Activated naive CD8-positive, alpha-beta T cell (primary cell): ENCODE measurements around the gene CDC6.

ENCODE experiments used
- H3K27ac Mint-ChIP-seq: one replicate; pipeline ENCODE4 v1.8.0; 2021; ENCODE audit warnings: mixed read lengths
- H3K27me3 Mint-ChIP-seq: one replicate; pipeline ENCODE4 v1.8.0; 2021; ENCODE audit warnings: mixed read lengths
- H3K36me3 Mint-ChIP-seq: one replicate; pipeline ENCODE4 v1.8.0; 2021; ENCODE audit warnings: mixed read lengths
- H3K4me1 Mint-ChIP-seq: one replicate; pipeline ENCODE4 v1.8.0; 2021; ENCODE audit warnings: low read depth, mixed read lengths
- H3K4me3 Mint-ChIP-seq: one replicate; pipeline ENCODE4 v1.8.0; 2021; ENCODE audit warnings: mild to moderate bottlenecking, mixed read lengths
- H3K9me3 Mint-ChIP-seq: one replicate; pipeline ENCODE4 v1.8.0; 2021; ENCODE audit warnings: low read depth, mixed read lengths

CDC6 gene

GRCh38 chr17:40330850-40331470, 43.3 kb downstream of the CDC6 start:
- peaks cover 13% of the 10 kb centered on the region for H3K36me3 Mint-ChIP-seq

GRCh38 chr17:40331743-40332641, 44.3 kb downstream of the CDC6 start:
- H3K4me1 Mint-ChIP-seq, result peaks cover 77% of the 10 kb centered on the region
- peak overlapping the region; percentile 85 for H3K27ac Mint-ChIP-seq
- H3K27me3 Mint-ChIP-seq, result no peaks in the 10 kb centered on the region
- peaks cover 13% of the 10 kb centered on the region for H3K36me3 Mint-ChIP-seq
- H3K9me3 Mint-ChIP-seq, result no peaks in the 10 kb centered on the region
- peak overlapping the region; percentile 60 for H3K4me3 Mint-ChIP-seq

More at GRCh38 chr17:40330850-40331470, 43.3 kb downstream of the CDC6 start:
- Mint-ChIP-seq H3K4me3 (peak overlapping the region; percentile 59), H3K9me3 (no peaks in the 10 kb centered on the region), H3K27me3 (no peaks in the 10 kb centered on the region), H3K4me1 (peaks cover 80% of the 10 kb centered on the region), H3K27ac (peak overlapping the region; percentile 85)

DNA sequence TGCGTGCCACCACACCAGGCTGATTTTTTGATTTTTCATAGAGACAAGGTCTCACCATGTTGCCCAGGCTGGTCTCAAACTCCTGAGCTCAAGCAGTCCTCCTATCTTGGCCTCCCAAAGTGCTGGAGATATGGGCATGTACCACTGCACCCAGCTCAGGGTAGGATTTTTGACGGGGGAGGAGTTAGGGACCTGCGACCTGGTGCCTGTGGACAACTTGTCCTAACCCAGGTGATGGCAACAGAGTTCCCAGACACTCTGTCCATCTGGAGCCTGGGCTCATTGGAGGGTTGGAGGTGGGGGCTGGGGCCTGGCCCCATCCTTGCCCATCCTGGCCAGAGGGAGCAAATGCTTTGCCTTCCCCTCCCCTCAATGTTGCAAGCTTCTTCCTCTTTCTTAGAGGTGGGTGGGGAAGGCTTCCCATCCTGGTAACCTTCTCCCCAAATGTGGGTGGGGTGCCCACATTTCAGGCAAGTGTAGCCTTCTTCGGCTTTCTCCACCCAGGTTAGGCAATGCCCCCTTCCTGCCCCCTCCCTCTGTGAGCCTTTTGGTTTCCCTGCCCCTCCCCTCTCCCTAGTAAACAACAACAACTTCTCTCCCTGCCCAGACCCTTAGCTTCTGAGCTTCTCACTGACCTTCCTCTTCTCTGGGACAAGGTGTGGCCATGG, 46.2 kb downstream of the CDC6 start:
- peak overlapping the region; percentile 31 for H3K4me3 Mint-ChIP-seq
- peaks cover 8% of the 10 kb centered on the region for H3K36me3 Mint-ChIP-seq
- H3K4me1 Mint-ChIP-seq, result peaks cover 73% of the 10 kb centered on the region
- no peaks in the 10 kb centered on the region for H3K9me3 Mint-ChIP-seq
- H3K27ac Mint-ChIP-seq, result peak overlapping the region; percentile 46
- H3K27me3 Mint-ChIP-seq, result no peaks in the 10 kb centered on the region

- H3K4me1 Mint-ChIP-seq, result peaks cover 77% of the 10 kb centered on the region
- no peaks in the 10 kb centered on the region for H3K9me3 Mint-ChIP-seq
- no peak overlapping the region for H3K4me3 Mint-ChIP-seq
- H3K36me3 Mint-ChIP-seq, result peaks cover 13% of the 10 kb centered on the region
- H3K27me3 Mint-ChIP-seq, result no peaks in the 10 kb centered on the region
- H3K27ac Mint-ChIP-seq, result no peak overlapping the region
Measured at GRCh38 chr17:40335620-40336019, 47.9 kb downstream of the CDC6 start.

- H3K4me1 Mint-ChIP-seq, result peaks cover 72% of the 10 kb centered on the region
Measured at GRCh38 chr17:40337351-40337750, 49.7 kb downstream of the CDC6 start.

GRCh38 chr17:40338058-40338457, 50.4 kb downstream of the CDC6 start:
- H3K9me3 Mint-ChIP-seq, result no peaks in the 10 kb centered on the region
- H3K4me1 Mint-ChIP-seq, result peaks cover 72% of the 10 kb centered on the region
- peaks cover 5% of the 10 kb centered on the region for H3K36me3 Mint-ChIP-seq
- no peak overlapping the region for H3K4me3 Mint-ChIP-seq
- peak overlapping the region; percentile 64 for H3K27ac Mint-ChIP-seq
- no peaks in the 10 kb centered on the region for H3K27me3 Mint-ChIP-seq

More at GRCh38 chr17:40337351-40337750, 49.7 kb downstream of the CDC6 start:
- H3K27ac Mint-ChIP-seq, result peak overlapping the region; percentile 64
- no peak overlapping the region for H3K4me3 Mint-ChIP-seq
- no peaks in the 10 kb centered on the region for H3K9me3 Mint-ChIP-seq
- peaks cover 9% of the 10 kb centered on the region for H3K36me3 Mint-ChIP-seq
- H3K27me3 Mint-ChIP-seq, result no peaks in the 10 kb centered on the region

DNA sequence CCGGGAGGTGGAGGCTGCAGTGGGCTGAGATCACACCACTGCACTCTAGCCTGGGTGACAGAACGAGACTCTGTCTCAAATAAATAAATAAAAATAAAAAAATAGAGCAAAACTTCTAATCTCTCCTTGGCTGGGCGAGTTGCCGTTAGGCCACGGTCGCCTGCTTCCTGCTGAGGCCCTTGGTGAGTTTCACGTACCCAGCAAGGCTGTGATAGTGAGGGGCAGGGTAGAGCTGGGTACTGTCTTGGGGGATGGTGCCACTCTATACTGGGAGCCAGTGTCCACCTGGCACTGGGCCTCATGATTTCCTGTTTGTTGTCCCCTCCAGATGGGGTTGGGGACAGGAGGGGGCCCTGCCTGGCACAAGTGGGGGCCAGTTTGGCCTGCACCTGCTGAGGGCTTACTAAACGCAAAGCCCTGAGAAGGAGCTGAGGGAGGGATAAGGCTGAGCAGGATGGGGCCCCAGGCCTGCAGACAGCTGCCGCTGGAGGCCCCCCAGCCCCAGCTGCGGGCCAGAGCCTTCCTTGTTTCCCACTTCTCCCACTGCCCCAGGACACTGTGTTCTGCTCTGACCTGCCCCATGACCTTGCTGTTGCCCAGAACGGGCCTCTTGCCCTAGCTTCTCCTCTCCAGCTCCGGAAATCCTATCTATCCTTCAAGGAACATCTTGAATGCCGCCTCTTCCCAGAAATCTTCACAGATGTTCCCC, 51.4 kb downstream of the CDC6 start:
- Mint-ChIP-seq H3K27me3 (no peaks in the 10 kb centered on the region), H3K4me3 (peak overlapping the region; percentile 2), H3K9me3 (no peaks in the 10 kb centered on the region), H3K27ac (peak overlapping the region; percentile 58), H3K36me3 (peaks cover 5% of the 10 kb centered on the region), H3K4me1 (peaks cover 72% of the 10 kb centered on the region)

DNA sequence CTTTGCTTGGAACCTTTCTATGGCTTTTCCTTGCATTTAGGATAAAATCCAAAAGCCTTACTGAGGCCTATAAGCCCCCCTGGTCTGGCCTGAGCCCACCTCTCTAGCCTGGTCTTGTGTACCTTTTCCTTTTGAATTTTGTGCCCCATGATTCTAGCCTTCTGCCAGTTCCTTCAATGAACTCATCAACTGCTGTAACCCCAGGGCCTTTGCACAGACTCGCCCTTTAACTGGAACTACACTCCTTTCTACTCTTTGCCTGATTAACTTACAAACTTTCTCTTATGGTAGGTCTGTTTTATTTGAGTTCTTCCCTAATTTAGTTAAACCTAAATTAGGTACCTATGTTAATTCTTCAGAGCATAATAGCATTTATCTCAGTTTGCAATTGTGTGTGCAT, 52.6 kb downstream of the CDC6 start:
- Mint-ChIP-seq H3K4me3 (peak overlapping the region; percentile 83), H3K4me1 (peaks cover 71% of the 10 kb centered on the region), H3K36me3 (peaks cover 5% of the 10 kb centered on the region), H3K9me3 (no peaks in the 10 kb centered on the region), H3K27ac (peak overlapping the region; percentile 81), H3K27me3 (no peaks in the 10 kb centered on the region)

GRCh38 chr17:40340880-40341807, 53.5 kb downstream of the CDC6 start:
- Mint-ChIP-seq H3K4me1 (peaks cover 77% of the 10 kb centered on the region), H3K36me3 (peaks cover 5% of the 10 kb centered on the region), H3K9me3 (no peaks in the 10 kb centered on the region), H3K27me3 (no peaks in the 10 kb centered on the region), H3K4me3 (peak overlapping the region; percentile 83), H3K27ac (peak overlapping the region; percentile 81)

DNA sequence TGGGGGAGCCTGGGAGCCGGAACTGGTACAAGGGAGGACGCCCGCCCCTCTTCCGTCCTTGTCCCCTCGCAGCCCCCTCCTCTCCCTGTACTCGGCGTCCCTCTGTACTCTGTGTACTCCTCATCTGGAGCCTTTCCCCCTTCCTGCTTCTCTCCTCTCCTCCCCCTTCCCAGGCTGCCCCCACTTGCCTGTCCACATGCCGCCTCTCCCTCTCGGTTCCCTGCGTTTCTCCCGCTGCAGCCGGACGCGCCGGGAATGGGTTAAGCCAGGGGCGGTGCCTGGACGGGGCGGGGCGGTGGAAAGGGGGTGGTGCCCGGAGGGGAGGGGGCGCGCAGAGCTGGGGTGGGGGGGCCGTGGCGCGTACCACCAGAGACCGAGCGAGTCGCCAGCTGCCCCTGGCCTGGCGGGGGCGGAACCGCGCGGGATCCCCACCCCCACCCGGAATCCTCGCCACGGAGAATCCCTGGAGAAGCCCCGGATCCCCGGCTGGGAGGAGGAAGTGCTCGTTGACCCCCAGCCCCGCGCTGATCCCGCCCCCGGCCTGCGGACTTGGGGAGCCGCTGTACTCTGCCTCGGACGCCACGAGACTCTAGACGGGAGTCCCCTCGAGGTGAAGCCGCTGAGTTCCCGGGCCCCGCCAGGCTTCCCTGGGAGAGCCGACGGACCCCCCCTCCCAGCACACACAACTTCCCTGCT, 54.3 kb downstream of the CDC6 start:
- peaks cover 5% of the 10 kb centered on the region for H3K36me3 Mint-ChIP-seq
- no peaks in the 10 kb centered on the region for H3K9me3 Mint-ChIP-seq
- H3K27ac Mint-ChIP-seq, result no peak overlapping the region
- no peaks in the 10 kb centered on the region for H3K27me3 Mint-ChIP-seq
- peak overlapping the region; percentile 52 for H3K4me3 Mint-ChIP-seq
- H3K4me1 Mint-ChIP-seq, result peaks cover 80% of the 10 kb centered on the region

GRCh38 chr17:40342504-40343218, 55.0 kb downstream of the CDC6 start:
- Mint-ChIP-seq H3K36me3 (peaks cover 5% of the 10 kb centered on the region), H3K4me1 (peaks cover 79% of the 10 kb centered on the region), H3K9me3 (no peaks in the 10 kb centered on the region), H3K27me3 (no peaks in the 10 kb centered on the region), H3K4me3 (peak overlapping the region; percentile 79), H3K27ac (peak overlapping the region; percentile 54)

GRCh38 chr17:40343219-40344119, 55.8 kb downstream of the CDC6 start:
- H3K27ac Mint-ChIP-seq, result peak overlapping the region; percentile 54
- peak overlapping the region; percentile 79 for H3K4me3 Mint-ChIP-seq
- no peaks in the 10 kb centered on the region for H3K27me3 Mint-ChIP-seq
- no peaks in the 10 kb centered on the region for H3K9me3 Mint-ChIP-seq
- peaks cover 77% of the 10 kb centered on the region for H3K4me1 Mint-ChIP-seq
- H3K36me3 Mint-ChIP-seq, result peaks cover 5% of the 10 kb centered on the region
